Nephron (organoid): Measurements from ENCODE around the gene TRANK1.

Experiments
- H3K27ac Mint-ChIP-seq, 3 experiments: 2 replicates each; pipeline ENCODE4 v1.8.0; 2020; ENCODE audit warnings: mixed read lengths in 3 of 3, mild to moderate bottlenecking in 2 of 3, moderate library complexity in 1 of 3
- H3K27me3 Mint-ChIP-seq: 2 replicates; pipeline ENCODE4 v1.8.0; 2021; ENCODE audit warnings: low read depth, mild to moderate bottlenecking, moderate library complexity, mixed read lengths
- H3K36me3 Mint-ChIP-seq: 2 replicates; pipeline ENCODE4 v1.8.0; 2020; ENCODE audit warnings: low read depth, mixed read lengths
- H3K4me1 Mint-ChIP-seq: 2 replicates; pipeline ENCODE4 v1.8.0; 2020; ENCODE audit warnings: mixed read lengths
- H3K4me3 Mint-ChIP-seq, 3 experiments: 2 replicates each; pipeline ENCODE4 v1.8.0; 2020; ENCODE audit warnings: mild to moderate bottlenecking in 3 of 3, mixed read lengths in 3 of 3, moderate library complexity in 2 of 3
- H3K9me3 Mint-ChIP-seq: 2 replicates; pipeline ENCODE4 v1.8.0; 2020; ENCODE audit warnings: mixed read lengths
- CTCF ChIP-seq, 3 experiments: fragments of 200-600 bp; sonication (generic); IDR thresholded peaks; one replicate each; pipeline ENCODE4 v1.5.0; 2021; ENCODE audit warnings: antibody characterized with exemption in 3 of 3; ENCODE audit not compliant: unreplicated experiment in 3 of 3

Gene TRANK1

GRCh38 chr3:36895496-36896409 lies 49.1 kb downstream of the TRANK1 start:
- peaks cover 34% of the 10 kb centered on the region for H3K36me3 Mint-ChIP-seq
- no peaks in the 10 kb centered on the region for H3K4me1 Mint-ChIP-seq
- no peak for TF ChIP-seq CTCF (IDR thresholded peaks at IDR 0.05; ENCODE audit: unreplicated experiment in 3 of 3)
- H3K9me3 Mint-ChIP-seq: no peaks in the 10 kb centered on the region
- no peaks in the 10 kb centered on the region for H3K27me3 Mint-ChIP-seq
- no peak overlapping the region for H3K4me3 Mint-ChIP-seq
- no peak overlapping the region for H3K27ac Mint-ChIP-seq

GRCh38 chr3:36894914-36895313 lies 49.9 kb downstream of the TRANK1 start:
- Mint-ChIP-seq H3K9me3 (no peaks in the 10 kb centered on the region), H3K27me3 (no peaks in the 10 kb centered on the region), H3K27ac (no peak overlapping the region), H3K36me3 (peaks cover 33% of the 10 kb centered on the region), H3K4me1 (no peaks in the 10 kb centered on the region), H3K4me3 (no peak overlapping the region)
- TF ChIP-seq CTCF (IDR thresholded peaks at IDR 0.05; ENCODE audit: unreplicated experiment in 3 of 3): no peak

GRCh38 chr3:36893826-36894225 lies 51.0 kb downstream of the TRANK1 start:
- Mint-ChIP-seq H3K36me3 (peaks cover 32% of the 10 kb centered on the region), H3K27ac (peak overlapping the region in 2 of 3 experiments; percentile 23 to 78), H3K27me3 (no peaks in the 10 kb centered on the region), H3K9me3 (no peaks in the 10 kb centered on the region), H3K4me3 (no peak overlapping the region), H3K4me1 (no peaks in the 10 kb centered on the region)
- TF ChIP-seq CTCF (IDR thresholded peaks at IDR 0.05; ENCODE audit: unreplicated experiment in 3 of 3): no peak

GRCh38 chr3:36893137-36893557 lies 51.7 kb downstream of the TRANK1 start:
- no peaks in the 10 kb centered on the region for H3K4me1 Mint-ChIP-seq
- no peaks in the 10 kb centered on the region for H3K27me3 Mint-ChIP-seq
- TF ChIP-seq CTCF (IDR thresholded peaks at IDR 0.05; ENCODE audit: unreplicated experiment in 3 of 3): no peak
- H3K27ac Mint-ChIP-seq: peak overlapping the region; percentile 78 to 82 (median 79)
- no peaks in the 10 kb centered on the region for H3K9me3 Mint-ChIP-seq
- no peak overlapping the region for H3K4me3 Mint-ChIP-seq
- H3K36me3 Mint-ChIP-seq: peaks cover 29% of the 10 kb centered on the region

- Mint-ChIP-seq H3K9me3 (no peaks in the 10 kb centered on the region), H3K36me3 (peaks cover 27% of the 10 kb centered on the region), H3K4me1 (no peaks in the 10 kb centered on the region), H3K27ac (peak overlapping the region; percentile 78 to 82 (median 79)), H3K27me3 (no peaks in the 10 kb centered on the region), H3K4me3 (no peak overlapping the region)
- no peak for TF ChIP-seq CTCF (IDR thresholded peaks at IDR 0.05; ENCODE audit: unreplicated experiment in 3 of 3)
Observed at GRCh38 chr3:36892457-36893136, 52.3 kb downstream of the TRANK1 start.
